Measurements from ENCODE around the gene MTMR12. TPM values are rescaled to one million over a fixed set of nuclear protein-coding genes. Genes with fewer than 3 reads are reported as not detected.
A peak's percentile ranks its signal among the peaks of the same experiment; 100 is the strongest.
"Not testable (repeated sequence)": the region's sequence is repeated elsewhere in the genome, so short reads cannot be mapped to it uniquely, and the experiment has no call there.

The MTMR12 gene
- total and polyA plus RNA-seq, 2 experiments from 2014 or later: 18.3 to 51.6 TPM

DNA sequence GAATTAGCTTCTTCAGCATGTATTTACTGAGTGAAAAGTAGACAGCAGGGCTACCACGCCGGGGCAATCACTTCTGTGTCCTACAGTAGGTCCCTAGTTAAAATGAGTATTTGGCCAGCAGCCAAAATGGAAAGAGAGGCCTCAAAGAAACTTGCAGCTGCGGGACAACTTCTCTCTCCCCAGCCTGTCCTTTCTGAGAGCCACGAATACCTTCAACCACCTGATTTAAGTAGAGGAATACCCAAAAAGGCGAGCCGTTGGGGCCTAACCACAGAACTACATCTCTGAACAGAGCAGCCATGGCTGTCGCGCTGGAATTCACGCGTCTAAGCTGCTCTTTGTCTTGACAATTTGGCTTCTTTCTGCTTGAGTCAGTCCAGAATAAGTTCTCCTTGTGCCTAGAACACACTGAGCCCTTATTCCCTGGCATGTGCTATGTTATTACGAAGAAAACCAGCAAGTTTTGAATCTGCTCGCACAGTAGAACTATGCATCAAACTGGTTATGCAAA is 94.8 kb downstream of the MTMR12 start:
- DNase-seq (ENCODE audit: low spot score) (no peak), ATAC-seq (peak; percentile 38; the same call in 1 of the 3 replicates)
- Histone ChIP-seq H3K4me3 (no peak overlapping the region), H3K9me2 (ENCODE audit: insufficient read depth) (no peaks in the 10 kb centered on the region), H3K27me3 (ENCODE audit: insufficient read depth) (no peaks in the 10 kb centered on the region), H4K20me1 (replicated peaks; ENCODE audit: insufficient read depth) (no peaks in the 10 kb centered on the region), H3F3A (replicated peaks; ENCODE audit: low read depth) (no peaks in the 10 kb centered on the region), H3K27ac (ENCODE audit: low read depth) (0 out of 2 replicates have a peak overlapping the region, but pooled peaks have one; percentile 36), H3K36me3 (ENCODE audit: insufficient read depth) (no peaks in the 10 kb centered on the region), H3K4me2 (no peak overlapping the region), H2AFZ (peak overlapping the region; percentile 78), H3K79me2 (replicated peaks; ENCODE audit: insufficient read depth) (no peaks in the 10 kb centered on the region), H3K4me1 (ENCODE audit: insufficient read depth) (0 out of 2 replicates have a peak, but pooled peaks cover 2% of the 10 kb centered on the region)
- Mint-ChIP-seq H3K4me3 (no peak overlapping the region), H3K9me3 (no peaks in the 10 kb centered on the region), H3K36me3 (ENCODE audit: low read depth) (no peaks in the 10 kb centered on the region; the same call in 2 of the 3 replicates), H3K27ac (no peak overlapping the region), H3K27me3 (ENCODE audit: insufficient read depth, low read depth, poor library complexity) (peaks cover 2% of the 10 kb centered on the region), H3K4me1 (peaks cover 3% of the 10 kb centered on the region; the same call in 2 of the 3 replicates)
- TF ChIP-seq POLR2AphosphoS5 (IDR thresholded peaks at IDR 0.05; ENCODE audit: low read depth) (no peak), STAT1 (IDR thresholded peaks at IDR 0.05; ENCODE audit: unreplicated experiment) (no peak), EZH2phosphoT487 (IDR thresholded peaks at IDR 0.05; ENCODE audit: unreplicated experiment) (no peak), ZNF331 (CRISPR knock-in tag; IDR thresholded peaks at IDR 0.05; ENCODE audit: low read depth) (no peak), CREB1 (CRISPR knock-in tag; IDR thresholded peaks at IDR 0.05; ENCODE audit: low read depth) (no peak), NANOG (IDR thresholded peaks at IDR 0.05; ENCODE audit: borderline replicate concordance) (no peak)
- TF ChIP-seq, protein P1, sequence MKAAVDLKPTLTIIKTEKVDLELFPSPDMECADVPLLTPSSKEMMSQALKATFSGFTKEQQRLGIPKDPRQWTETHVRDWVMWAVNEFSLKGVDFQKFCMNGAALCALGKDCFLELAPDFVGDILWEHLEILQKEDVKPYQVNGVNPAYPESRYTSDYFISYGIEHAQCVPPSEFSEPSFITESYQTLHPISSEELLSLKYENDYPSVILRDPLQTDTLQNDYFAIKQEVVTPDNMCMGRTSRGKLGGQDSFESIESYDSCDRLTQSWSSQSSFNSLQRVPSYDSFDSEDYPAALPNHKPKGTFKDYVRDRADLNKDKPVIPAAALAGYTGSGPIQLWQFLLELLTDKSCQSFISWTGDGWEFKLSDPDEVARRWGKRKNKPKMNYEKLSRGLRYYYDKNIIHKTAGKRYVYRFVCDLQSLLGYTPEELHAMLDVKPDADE (IDR thresholded peaks at IDR 0.05): no peak

DNA sequence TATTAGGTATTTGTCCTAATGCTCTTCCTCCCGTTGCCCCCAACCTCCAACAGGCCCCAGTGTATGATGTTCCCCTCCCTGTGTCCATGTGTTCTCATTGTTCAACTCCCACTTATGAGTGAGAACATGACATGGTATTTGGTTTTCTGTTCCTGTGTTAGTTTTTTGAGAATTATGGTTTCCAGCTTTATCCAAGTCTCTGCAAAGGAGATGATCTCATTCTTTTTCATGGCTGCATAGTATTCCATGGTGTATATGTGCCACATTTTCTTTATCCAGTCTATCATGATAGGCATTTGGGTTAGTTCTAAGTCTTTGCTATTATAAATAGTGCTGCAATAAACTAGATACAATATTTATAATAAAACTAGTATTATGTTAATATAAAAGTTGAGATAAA is 98.4 kb downstream of the MTMR12 start:
- not testable (repeated sequence) for H3K4me3 Mint-ChIP-seq; H3K4me2 ChIP-seq; H3K4me3 ChIP-seq; H3K27ac ChIP-seq (ENCODE audit: low read depth); ATAC-seq; H3K36me3 Mint-ChIP-seq (ENCODE audit: low read depth); H3K27me3 ChIP-seq (ENCODE audit: insufficient read depth); H3K4me1 ChIP-seq (ENCODE audit: insufficient read depth); H3K79me2 ChIP-seq (replicated peaks; ENCODE audit: insufficient read depth); H3K36me3 ChIP-seq (ENCODE audit: insufficient read depth); H3K27ac Mint-ChIP-seq; H3K27me3 Mint-ChIP-seq (ENCODE audit: insufficient read depth, low read depth, poor library complexity); H3K9me3 Mint-ChIP-seq; H2AFZ ChIP-seq; H3F3A ChIP-seq (replicated peaks; ENCODE audit: low read depth); H4K20me1 ChIP-seq (replicated peaks; ENCODE audit: insufficient read depth); DNase-seq (ENCODE audit: low spot score); H3K4me1 Mint-ChIP-seq; H3K9me2 ChIP-seq (ENCODE audit: insufficient read depth)

DNA sequence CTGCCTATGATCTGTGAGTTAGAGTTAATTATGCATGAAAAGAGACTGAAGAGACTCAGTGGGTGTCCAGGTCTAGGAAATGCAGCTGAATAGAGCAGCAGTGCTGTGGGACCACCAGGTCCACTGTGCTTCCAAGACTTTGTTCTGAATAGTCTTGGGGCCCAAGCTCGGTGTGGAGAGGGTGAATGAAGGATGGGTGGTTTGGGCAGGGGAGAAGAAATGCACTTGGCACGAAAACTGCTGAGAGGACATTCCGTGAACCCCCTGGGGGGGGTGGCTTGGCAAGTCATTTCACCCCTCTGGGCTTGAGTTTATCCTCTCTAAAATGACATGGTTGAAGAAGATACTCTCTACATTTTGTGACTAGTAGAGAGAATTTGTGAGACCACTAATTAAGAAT is 102.6 kb downstream of the MTMR12 start:
- DNase-seq (ENCODE audit: low spot score) (no peak), ATAC-seq (no peak)
- Histone ChIP-seq H2AFZ (no peak overlapping the region), H3K79me2 (replicated peaks; ENCODE audit: insufficient read depth) (no peaks in the 10 kb centered on the region), H3K36me3 (ENCODE audit: insufficient read depth) (no peaks in the 10 kb centered on the region), H3K27me3 (ENCODE audit: insufficient read depth) (no peaks in the 10 kb centered on the region), H3K27ac (ENCODE audit: low read depth) (no peak overlapping the region), H3K4me3 (no peak overlapping the region), H3K4me1 (ENCODE audit: insufficient read depth) (0 out of 2 replicates have a peak, but pooled peaks cover 4% of the 10 kb centered on the region), H4K20me1 (replicated peaks; ENCODE audit: insufficient read depth) (no peaks in the 10 kb centered on the region), H3F3A (replicated peaks; ENCODE audit: low read depth) (no peaks in the 10 kb centered on the region), H3K4me2 (no peak overlapping the region), H3K9me2 (ENCODE audit: insufficient read depth) (no peaks in the 10 kb centered on the region)
- no peak overlapping the region for H3K27ac Mint-ChIP-seq
- no peak overlapping the region for H3K4me3 Mint-ChIP-seq
- peaks cover 3% of the 10 kb centered on the region; the same call in 2 of the 3 replicates for H3K4me1 Mint-ChIP-seq
- peaks cover 25% of the 10 kb centered on the region for H3K9me3 Mint-ChIP-seq
- peaks cover 7% of the 10 kb centered on the region for H3K27me3 Mint-ChIP-seq (ENCODE audit: insufficient read depth, low read depth, poor library complexity)
- peaks cover 16% of the 10 kb centered on the region for H3K36me3 Mint-ChIP-seq (ENCODE audit: low read depth)
- TF ChIP-seq ZNF331 (CRISPR knock-in tag; IDR thresholded peaks at IDR 0.05; ENCODE audit: low read depth) (no peak), EZH2 (IDR thresholded peaks at IDR 0.05; ENCODE audit: low read depth, unreplicated experiment) (no peak), NANOG (IDR thresholded peaks at IDR 0.05; ENCODE audit: borderline replicate concordance) (no peak), CTCF (conservative IDR thresholded peaks at IDR 0.05; ENCODE audit: low read depth in 2 of 2) (no peak), EZH2phosphoT487 (IDR thresholded peaks at IDR 0.05; ENCODE audit: unreplicated experiment) (no peak), CREB1 (CRISPR knock-in tag; IDR thresholded peaks at IDR 0.05; ENCODE audit: low read depth) (no peak), POLR2AphosphoS5 (IDR thresholded peaks at IDR 0.05; ENCODE audit: low read depth) (no peak)
- TF ChIP-seq, protein P1 (IDR thresholded peaks at IDR 0.05): no peak
- TF ChIP-seq, protein P2, sequence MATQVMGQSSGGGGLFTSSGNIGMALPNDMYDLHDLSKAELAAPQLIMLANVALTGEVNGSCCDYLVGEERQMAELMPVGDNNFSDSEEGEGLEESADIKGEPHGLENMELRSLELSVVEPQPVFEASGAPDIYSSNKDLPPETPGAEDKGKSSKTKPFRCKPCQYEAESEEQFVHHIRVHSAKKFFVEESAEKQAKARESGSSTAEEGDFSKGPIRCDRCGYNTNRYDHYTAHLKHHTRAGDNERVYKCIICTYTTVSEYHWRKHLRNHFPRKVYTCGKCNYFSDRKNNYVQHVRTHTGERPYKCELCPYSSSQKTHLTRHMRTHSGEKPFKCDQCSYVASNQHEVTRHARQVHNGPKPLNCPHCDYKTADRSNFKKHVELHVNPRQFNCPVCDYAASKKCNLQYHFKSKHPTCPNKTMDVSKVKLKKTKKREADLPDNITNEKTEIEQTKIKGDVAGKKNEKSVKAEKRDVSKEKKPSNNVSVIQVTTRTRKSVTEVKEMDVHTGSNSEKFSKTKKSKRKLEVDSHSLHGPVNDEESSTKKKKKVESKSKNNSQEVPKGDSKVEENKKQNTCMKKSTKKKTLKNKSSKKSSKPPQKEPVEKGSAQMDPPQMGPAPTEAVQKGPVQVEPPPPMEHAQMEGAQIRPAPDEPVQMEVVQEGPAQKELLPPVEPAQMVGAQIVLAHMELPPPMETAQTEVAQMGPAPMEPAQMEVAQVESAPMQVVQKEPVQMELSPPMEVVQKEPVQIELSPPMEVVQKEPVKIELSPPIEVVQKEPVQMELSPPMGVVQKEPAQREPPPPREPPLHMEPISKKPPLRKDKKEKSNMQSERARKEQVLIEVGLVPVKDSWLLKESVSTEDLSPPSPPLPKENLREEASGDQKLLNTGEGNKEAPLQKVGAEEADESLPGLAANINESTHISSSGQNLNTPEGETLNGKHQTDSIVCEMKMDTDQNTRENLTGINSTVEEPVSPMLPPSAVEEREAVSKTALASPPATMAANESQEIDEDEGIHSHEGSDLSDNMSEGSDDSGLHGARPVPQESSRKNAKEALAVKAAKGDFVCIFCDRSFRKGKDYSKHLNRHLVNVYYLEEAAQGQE (IDR thresholded peaks at IDR 0.05; ENCODE audit: unreplicated experiment): no peak

Measured in GM23338 (cell line).